K562 (cell line): ENCODE data around the gene MYO18B. TPM values are rescaled to one million over a fixed set of nuclear protein-coding genes. Genes with fewer than 3 reads are reported as not detected.
A peak's percentile ranks its signal among the peaks of the same experiment; 100 is the strongest.

Experiments
- ATAC-seq: fragments of 200-7000 bp; cut with Tn5 transposase; 3 replicates; pipeline ENCODE4 v1.9.1; 2020; ENCODE audit warnings: moderate library complexity
- BruUV-seq: library from RNA; stranded (reverse); fragments of 400-500 nt; replicated peaks from 2 replicates; lab custom pipeline; 2021; lab: Mats Ljungman, UMichigan
- CTCF ChIA-PET: fragments of 300-600 bp; formaldehyde crosslinking; extraction: SDS; loops from one replicate; lab custom pipeline; 2021; ENCODE audit warnings: low intra/inter-chr PET ratio; lab: Yijun Ruan, JAX
- POLR2A ChIA-PET: fragments of 300-600, 350-650 bp; sonication (Branson Sonifier 250); formaldehyde crosslinking; extraction: SDS; loops from one replicate; lab custom pipeline; 2021; ENCODE audit warnings: antibody characterized with exemption, inconsistent platforms; lab: Yijun Ruan, JAX
- DNase-seq, 4 experiments: peaks; one replicate each; pipeline versions ENCODE4 v3.0.0 to v3.0.0-alpha.2; 2011 to 2018; ENCODE audit warnings: low spot score in 3 of 4, mixed read lengths in 3 of 4; ENCODE audit errors: extremely low read depth in 1 of 4
- FAIRE-seq: peaks from 2 replicates; lab custom pipeline; 2011; peaks lifted over from hg19 to GRCh38; lab: Jason Lieb, UNC
- H2AFZ ChIP-seq: 2 replicates; pipeline ENCODE4 v1.6.0; 2011; ENCODE audit warnings: low read depth, low read length, control low read depth, inconsistent platforms
- H3K27ac ChIP-seq: fragments of 200-600 bp; 3 replicates; pipeline ENCODE4 v1.8.0; 2011; ENCODE audit warnings: low read depth, mild to moderate bottlenecking, control low read depth, inconsistent platforms, low read length, moderate library complexity, mixed read lengths; ENCODE audit errors: extremely low read depth
- H3K27me3 ChIP-seq, 2 experiments: fragments of 300-600 bp in 1 of 2; 2 replicates in 1 of 2; 3 replicates in 1 of 2; pipeline versions ENCODE4 v1.6.0 to v1.8.0; 2011; ENCODE audit warnings: inconsistent platforms in 2 of 2, low read length in 2 of 2, mild to moderate bottlenecking in 1 of 2, mixed read lengths in 1 of 2, moderate library complexity in 1 of 2; ENCODE audit not compliant: control insufficient read depth in 2 of 2, insufficient read depth in 2 of 2
- H3K36me3 ChIP-seq: fragments of 300-600 bp; 3 replicates; pipeline ENCODE4 v1.8.0; 2011; ENCODE audit warnings: mild to moderate bottlenecking, low read length, inconsistent platforms; ENCODE audit not compliant: control insufficient read depth, insufficient read depth
- H3K4me1 ChIP-seq, 2 experiments: fragments of 200-600 bp in 1 of 2; replicated peaks in 1 of 2; 2 replicates in 1 of 2; 3 replicates in 1 of 2; pipeline versions ENCODE4 v1.5.1 to v1.8.0; 2011; ENCODE audit warnings: inconsistent platforms in 2 of 2, low read length in 2 of 2, mild to moderate bottlenecking in 1 of 2, mixed read lengths in 1 of 2, moderate library complexity in 1 of 2; ENCODE audit not compliant: control insufficient read depth in 2 of 2, insufficient read depth in 2 of 2
- H3K4me2 ChIP-seq: 2 replicates; pipeline ENCODE4 v1.6.1; 2011; ENCODE audit warnings: low read length, control low read depth, inconsistent platforms, mixed read lengths; ENCODE audit not compliant: insufficient read depth
- H3K4me3 ChIP-seq: fragments of 200-600 bp; sonication (generic), shearing (Covaris generic); 2 replicates; pipeline ENCODE4 v1.5.1; 2016; ENCODE audit warnings: control low read depth, inconsistent platforms
- H3K79me2 ChIP-seq: fragments of 200-600 bp; 3 replicates; pipeline ENCODE4 v1.8.0; 2011; ENCODE audit warnings: low read length, inconsistent platforms; ENCODE audit not compliant: control insufficient read depth, insufficient read depth
- H3K9ac ChIP-seq, 2 experiments: 2 replicates each; pipeline versions ENCODE4 v1.6.0 to v1.6.1; 2011; ENCODE audit warnings: low read depth in 2 of 2, low read length in 2 of 2, control low read depth in 1 of 2, inconsistent platforms in 1 of 2, mild to moderate bottlenecking in 1 of 2, mixed read lengths in 1 of 2; ENCODE audit not compliant: insufficient read depth in 1 of 2
- H3K9me1 ChIP-seq: one replicate; pipeline ENCODE4 v1.6.0; 2011; ENCODE audit warnings: inconsistent platforms, mild to moderate bottlenecking, low read length, moderate library complexity; ENCODE audit not compliant: control insufficient read depth, insufficient read depth
- H3K9me3 ChIP-seq: replicated peaks from 2 replicates; pipeline ENCODE4 v1.5.1; 2011; ENCODE audit warnings: low read depth, low read length, inconsistent platforms; ENCODE audit not compliant: control insufficient read depth, insufficient read depth
- H4K20me1 ChIP-seq: replicated peaks from 2 replicates; pipeline ENCODE4 v1.6.1; 2011; ENCODE audit warnings: low read length, inconsistent platforms, mixed read lengths; ENCODE audit not compliant: control insufficient read depth, insufficient read depth
- ELK1 ChIP-seq: sonication (generic); formaldehyde crosslinking; IDR thresholded peaks from 2 replicates; pipeline ENCODE4 v1.8.1; 2022; ENCODE audit warnings: missing genetic modification reagents
- ILF3 ChIP-seq: fragments of 450-650 bp; IDR thresholded peaks from 2 replicates; pipeline ENCODE4 v1.6.1; 2018; ENCODE audit warnings: antibody characterized with exemption, mild to moderate bottlenecking, moderate library complexity, borderline replicate concordance
- WGBS: fragments of 100-300 bp; shearing (Covaris generic); methylation state at CpG from one replicate; pipeline ENCODE4 v1.1.6; 2016; ENCODE audit warnings: low coverage, mixed read lengths; ENCODE audit not compliant: insufficient coverage; ENCODE audit errors: missing lambda C conversion rate; 5-methylcytosine and 5-hydroxymethylcytosine counted together
- in situ Hi-C: fragments of 300-500 bp; cut with MboI; formaldehyde crosslinking; loops from 4 replicates; pipeline ENCODE4 v1.15.0; 2018; ENCODE audit warnings: inconsistent platforms, mixed read lengths
- intact Hi-C: fragments of 100-400 bp; cut with micrococcal nuclease; formaldehyde crosslinking; loops from 2 replicates; pipeline ENCODE4 v1.14.2; 2022
- polyA plus RNA-seq, 8 experiments: library from polyadenylated mRNA; depleted of rRNA in 4 of 8; stranded (reverse) in 5 of 8; unstranded in 3 of 8; fragments of >200 nt; fragmentation: Nextera tagmentation in 2 of 8; fragmentation: Illumina TruSeq in 1 of 8; extraction: Ambion mirVana in 2 of 8; extraction: Trizol in 1 of 8; gene quantifications; 2 replicates each; pipeline versions ENCODE4 v1.2.1 to v1.2.3, GENCODE V29; 2011 to 2014; ENCODE audit warnings: inconsistent platforms in 1 of 8, missing spikeins in 1 of 8
- total RNA-seq, 7 experiments: library from RNA; depleted of rRNA in 6 of 7; stranded (reverse); fragments of >200 nt in 6 of 7; fragmentation: Illumina TruSeq in 2 of 7; extraction: Trizol in 2 of 7; gene quantifications; 2 replicates each; pipeline versions ENCODE4 v1.2.1 to v1.2.3, GENCODE V29; 2011 to 2021; ENCODE audit warnings: low replicate concordance in 1 of 7
- TF ChIP-seq, protein P1 (sequence below), 3 experiments: IDR thresholded peaks in 2 of 3; conservative IDR thresholded peaks in 1 of 3; 2 replicates each; pipeline ENCODE4 v1.5.1; 2011 to 2012; ENCODE audit warnings: low read length in 3 of 3, mild to moderate bottlenecking in 3 of 3, control low read depth in 2 of 3, improper control_type of control experiment in 1 of 3, inconsistent platforms in 1 of 3, low read depth in 1 of 3, mixed read lengths in 1 of 3, moderate library complexity in 1 of 3; ENCODE audit not compliant: insufficient read depth in 2 of 3

Gene MYO18B
- total and polyA plus RNA-seq, 9 of the 15 experiments (the other 6 are each of a cell fraction or from before 2014, with no cell fraction given), result 0.06 to 7.0 (median 4.3) TPM

DNA sequence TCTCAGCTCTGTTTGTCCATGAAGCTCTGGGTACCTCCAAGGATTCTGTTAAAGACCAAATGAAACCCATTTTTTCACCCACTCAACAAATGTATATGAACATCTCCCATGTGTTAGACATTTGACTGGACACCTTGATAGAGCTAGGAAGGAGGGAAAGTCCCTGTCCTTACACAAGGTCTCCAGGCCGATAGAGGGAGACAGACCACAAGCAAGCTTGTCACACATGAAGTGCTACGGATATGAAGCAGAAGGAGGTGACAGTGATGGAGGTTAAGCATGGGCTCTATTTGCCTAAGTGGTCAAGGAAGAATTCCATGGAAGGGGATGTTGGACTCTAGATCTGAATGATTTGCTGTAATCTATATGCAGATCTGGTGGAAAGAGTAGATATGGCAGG, 138.5 kb downstream of the MYO18B start:
- Histone ChIP-seq H3K27ac (no peak overlapping the region), H4K20me1 (no peaks in the 10 kb centered on the region; the same call in 1 of the 2 replicates), H3K9me3 (no peaks in the 10 kb centered on the region), H3K4me2 (no peak overlapping the region), H3K4me3 (no peak overlapping the region), H3K27me3 (no peaks in the 10 kb centered on the region), H3K9me1 (no peaks in the 10 kb centered on the region), H3K4me1 (no peaks in the 10 kb centered on the region), H2AFZ (no peak overlapping the region), H3K9ac (no peak overlapping the region), H3K36me3 (peaks cover 3% of the 10 kb centered on the region; the same call in 2 of the 3 replicates), H3K79me2 (no peaks in the 10 kb centered on the region)
- no peak for ATAC-seq
- 100% methylated on average over 2 of the region's 2 CpGs for WGBS
- TF ChIP-seq ILF3 (no peak), ELK1 (CRISPR knock-in tag) (no peak)
- TF ChIP-seq, protein P1, sequence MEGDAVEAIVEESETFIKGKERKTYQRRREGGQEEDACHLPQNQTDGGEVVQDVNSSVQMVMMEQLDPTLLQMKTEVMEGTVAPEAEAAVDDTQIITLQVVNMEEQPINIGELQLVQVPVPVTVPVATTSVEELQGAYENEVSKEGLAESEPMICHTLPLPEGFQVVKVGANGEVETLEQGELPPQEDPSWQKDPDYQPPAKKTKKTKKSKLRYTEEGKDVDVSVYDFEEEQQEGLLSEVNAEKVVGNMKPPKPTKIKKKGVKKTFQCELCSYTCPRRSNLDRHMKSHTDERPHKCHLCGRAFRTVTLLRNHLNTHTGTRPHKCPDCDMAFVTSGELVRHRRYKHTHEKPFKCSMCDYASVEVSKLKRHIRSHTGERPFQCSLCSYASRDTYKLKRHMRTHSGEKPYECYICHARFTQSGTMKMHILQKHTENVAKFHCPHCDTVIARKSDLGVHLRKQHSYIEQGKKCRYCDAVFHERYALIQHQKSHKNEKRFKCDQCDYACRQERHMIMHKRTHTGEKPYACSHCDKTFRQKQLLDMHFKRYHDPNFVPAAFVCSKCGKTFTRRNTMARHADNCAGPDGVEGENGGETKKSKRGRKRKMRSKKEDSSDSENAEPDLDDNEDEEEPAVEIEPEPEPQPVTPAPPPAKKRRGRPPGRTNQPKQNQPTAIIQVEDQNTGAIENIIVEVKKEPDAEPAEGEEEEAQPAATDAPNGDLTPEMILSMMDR (IDR thresholded peaks at IDR 0.05 in 2 of 3, conservative IDR thresholded peaks at IDR 0.05 in 1 of 3; ENCODE audit: insufficient read depth in 2 of 3, low read depth in 1 of 3, low read length in 3 of 3), result peak in 1 of 3 experiments; percentile 3; a peak in 1 of 6 replicates
- no TSS peak for BruUV-seq
- intact Hi-C loops, result no loop called here
- DNase-seq, result no peak
- ChIA-PET CTCF (no interaction called here), POLR2A (interaction anchor here (0.9 kb wide), 1 partner anchor 9 kb away, joined by 5 read pairs; no protein-coding TSS in a partner anchor)
- in situ Hi-C loops, result no loop called here
- FAIRE-seq, result no peak
